OCI-LY3 (cell line): Measurements from ENCODE around the gene AOC3.

Experiments used
- EZH2phosphoT487 ChIP-seq: fragments of 200-600 bp; shearing (Covaris generic); IDR thresholded peaks from 2 replicates; pipeline ENCODE4 v1.6.1; 2018; ENCODE audit warnings: antibody characterized with exemption, mixed run types, low read depth
- TF ChIP-seq, protein P1 (sequence below): fragments of 200-600, 300-600 bp; sonication (generic); IDR thresholded peaks from 2 replicates; pipeline ENCODE4 v1.5.1; 2014; ENCODE audit warnings: antibody characterized with exemption, low read length, low read depth

- TF ChIP-seq, protein P1, sequence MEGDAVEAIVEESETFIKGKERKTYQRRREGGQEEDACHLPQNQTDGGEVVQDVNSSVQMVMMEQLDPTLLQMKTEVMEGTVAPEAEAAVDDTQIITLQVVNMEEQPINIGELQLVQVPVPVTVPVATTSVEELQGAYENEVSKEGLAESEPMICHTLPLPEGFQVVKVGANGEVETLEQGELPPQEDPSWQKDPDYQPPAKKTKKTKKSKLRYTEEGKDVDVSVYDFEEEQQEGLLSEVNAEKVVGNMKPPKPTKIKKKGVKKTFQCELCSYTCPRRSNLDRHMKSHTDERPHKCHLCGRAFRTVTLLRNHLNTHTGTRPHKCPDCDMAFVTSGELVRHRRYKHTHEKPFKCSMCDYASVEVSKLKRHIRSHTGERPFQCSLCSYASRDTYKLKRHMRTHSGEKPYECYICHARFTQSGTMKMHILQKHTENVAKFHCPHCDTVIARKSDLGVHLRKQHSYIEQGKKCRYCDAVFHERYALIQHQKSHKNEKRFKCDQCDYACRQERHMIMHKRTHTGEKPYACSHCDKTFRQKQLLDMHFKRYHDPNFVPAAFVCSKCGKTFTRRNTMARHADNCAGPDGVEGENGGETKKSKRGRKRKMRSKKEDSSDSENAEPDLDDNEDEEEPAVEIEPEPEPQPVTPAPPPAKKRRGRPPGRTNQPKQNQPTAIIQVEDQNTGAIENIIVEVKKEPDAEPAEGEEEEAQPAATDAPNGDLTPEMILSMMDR, result no peak
- no peak for TF ChIP-seq EZH2phosphoT487
Measured at GRCh38 chr17:42889809-42890208, 38.8 kb downstream of the AOC3 start.
